GM18519 (cell line): Measurements from ENCODE around the gene COG5.
"Not testable (repeated sequence)": the region's sequence is repeated elsewhere in the genome, so short reads cannot be mapped to it uniquely, and the experiment has no call there.

ENCODE experiments used
- ATAC-seq: cut with Tn5 transposase; IDR thresholded peaks from one replicate; pipeline ENCODE4 v1.9.1; 2021; ENCODE audit warnings: mild to moderate bottlenecking, moderate library complexity; ENCODE audit not compliant: unreplicated experiment, low FRiP score

COG5 gene

DNA sequence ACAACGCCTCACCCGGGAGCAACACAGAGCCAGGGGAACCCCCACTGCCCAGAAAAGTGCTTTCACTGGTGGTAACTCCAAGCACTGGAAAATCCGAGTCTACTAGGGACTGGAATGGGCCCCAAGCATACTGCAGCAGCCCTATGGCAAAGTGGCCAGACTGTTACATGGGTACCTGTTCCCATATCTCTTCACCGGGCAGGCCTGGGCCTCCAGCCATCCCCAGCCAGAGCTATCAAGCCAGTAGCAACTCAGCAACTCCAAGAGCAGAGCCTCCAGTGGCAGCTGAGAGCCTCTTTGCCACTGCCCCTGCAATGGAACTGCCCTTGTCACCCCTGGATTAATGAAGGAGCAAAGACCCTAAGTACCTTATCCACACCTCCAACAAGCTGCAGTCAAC lies 321.5 kb downstream of the COG5 start:
- no peak for ATAC-seq

DNA sequence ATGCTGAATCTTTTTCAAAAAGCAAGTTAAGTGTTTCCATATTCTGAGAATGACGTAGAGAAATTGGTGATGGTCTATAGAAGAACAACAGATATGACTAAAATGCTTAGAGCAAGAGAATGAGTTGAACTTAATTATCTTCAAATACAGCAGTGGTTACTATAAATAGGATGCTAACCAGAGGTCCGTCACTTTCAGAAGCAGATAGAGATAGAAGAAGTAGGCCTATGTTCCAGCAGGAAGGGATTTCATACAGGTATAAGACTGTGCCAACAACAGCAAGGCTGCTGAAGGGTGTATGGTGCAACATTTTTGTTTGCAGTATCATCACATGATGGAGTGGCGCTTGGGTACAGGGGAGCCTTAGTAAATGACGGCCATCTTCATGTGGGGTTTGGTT lies 326.3 kb downstream of the COG5 start:
- ATAC-seq = no peak

DNA sequence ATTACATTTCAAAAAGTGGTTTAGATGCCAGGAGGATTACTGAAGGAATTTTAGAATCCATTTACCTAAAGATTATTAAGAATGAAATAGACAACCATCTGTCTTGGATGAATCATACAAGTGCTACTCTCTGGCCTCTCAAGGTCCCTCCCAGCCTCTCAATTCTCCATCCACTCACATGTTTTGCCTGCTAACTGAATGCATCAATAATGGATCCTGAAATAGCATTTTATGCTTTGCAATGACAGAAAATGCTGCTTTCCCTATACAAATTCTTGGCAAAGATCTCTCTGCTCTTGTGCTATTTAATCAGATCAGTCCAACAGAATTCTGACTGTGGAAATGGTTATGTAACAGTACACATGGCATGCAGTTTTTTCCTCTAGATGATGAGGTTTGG lies 326.9 kb downstream of the COG5 start:
- no peak for ATAC-seq

DNA sequence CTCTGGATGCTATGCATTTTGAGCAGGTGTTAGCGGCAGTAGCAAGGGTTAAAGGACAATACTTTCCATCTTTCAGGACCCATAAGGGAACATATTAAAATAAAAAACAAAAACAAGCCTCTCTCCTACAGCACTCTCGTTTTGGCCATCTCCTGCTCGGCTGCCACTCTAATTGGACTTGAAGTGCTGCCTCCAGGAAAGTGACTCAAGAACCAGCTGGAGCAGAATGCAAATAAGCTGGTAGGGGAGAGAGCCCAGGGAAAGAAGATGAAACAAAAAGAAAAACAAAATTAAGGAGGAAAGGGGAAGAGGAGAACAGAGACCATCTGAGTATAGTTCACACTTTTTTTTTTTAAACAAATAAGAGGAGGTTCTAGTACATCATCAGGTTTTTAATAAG lies 329.3 kb downstream of the COG5 start:
- ATAC-seq = no peak

DNA sequence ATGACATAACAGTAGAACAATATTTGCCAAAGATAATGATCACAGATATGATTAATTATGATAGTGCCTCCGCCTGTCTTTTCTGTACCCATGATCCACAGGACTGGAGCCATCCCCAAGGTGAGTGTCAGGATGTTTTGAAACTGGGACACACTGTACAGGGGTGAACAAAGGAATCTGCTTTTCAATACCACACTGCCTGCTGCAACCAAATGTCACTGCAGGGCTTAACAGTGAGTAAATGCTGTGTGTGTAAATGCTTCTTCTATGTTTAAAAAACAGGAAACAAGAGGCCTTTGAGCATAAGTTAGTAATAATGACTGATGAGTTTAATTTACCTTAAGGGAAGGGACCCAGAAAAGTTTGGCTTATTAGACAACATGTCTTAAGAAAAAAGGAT lies 329.7 kb downstream of the COG5 start:
- ATAC-seq = no peak

DNA sequence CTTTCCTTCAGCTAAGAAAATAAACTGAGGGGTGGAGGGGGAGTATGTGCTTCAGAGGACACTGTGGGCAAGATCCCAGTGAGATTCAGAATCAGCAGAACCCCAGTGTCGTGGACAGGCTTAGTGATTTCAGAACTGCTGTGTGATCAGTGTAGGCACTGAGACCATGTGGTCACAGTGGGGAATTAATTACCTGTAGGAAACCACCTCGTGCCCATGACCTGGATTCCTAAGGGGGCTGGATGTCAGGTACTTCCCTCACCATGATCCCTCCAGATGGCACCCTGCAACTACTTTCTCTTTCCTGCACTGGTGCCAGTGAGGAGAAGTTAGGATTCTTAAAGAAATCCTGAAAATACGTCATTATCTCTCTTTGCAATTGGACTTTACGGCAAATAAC lies 330.5 kb downstream of the COG5 start:
- no peak for ATAC-seq

DNA sequence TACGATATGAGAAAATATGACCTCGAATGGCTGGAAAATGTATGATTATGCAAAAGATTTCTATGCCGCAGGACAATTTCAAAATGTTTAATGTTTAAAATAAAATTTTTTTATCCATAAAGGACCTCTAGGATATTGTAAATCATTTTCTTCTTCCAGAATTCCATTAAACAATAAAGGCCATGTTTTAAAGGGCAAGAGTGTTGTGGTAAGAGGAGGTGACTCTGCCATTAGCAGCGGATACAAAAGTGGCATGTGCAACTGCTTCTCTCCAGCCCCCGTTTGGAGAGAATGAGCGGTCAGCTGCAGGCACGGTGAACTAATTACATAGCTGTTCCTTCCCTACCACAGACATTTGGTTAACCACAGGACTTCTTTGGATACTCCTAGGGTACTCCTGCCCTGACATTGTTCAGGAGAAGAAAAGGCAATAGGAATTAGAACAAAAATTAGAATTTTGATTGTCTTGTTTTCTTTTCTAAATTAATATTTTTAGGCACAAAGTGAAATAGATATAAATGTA lies 331.1 kb downstream of the COG5 start:
- ATAC-seq = no peak

DNA sequence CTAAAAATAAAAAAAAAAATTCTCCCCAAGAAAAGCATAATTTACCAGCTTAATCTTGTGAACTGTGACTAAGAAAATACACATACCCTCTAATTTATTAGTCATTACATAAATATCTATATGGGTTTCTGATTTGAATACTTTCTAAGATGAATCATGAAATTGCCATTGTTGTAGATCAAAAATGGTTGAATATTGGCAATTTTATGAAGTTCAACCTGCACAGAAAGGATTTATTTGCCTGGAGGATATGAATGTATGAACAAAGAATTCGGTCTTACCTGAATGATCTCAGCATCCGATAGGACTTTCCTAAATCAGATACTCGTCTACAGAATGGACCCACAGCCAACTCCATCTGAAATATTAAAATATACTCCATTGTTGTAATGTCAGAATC lies 333.4 kb downstream of the COG5 start:
- no peak for ATAC-seq

DNA sequence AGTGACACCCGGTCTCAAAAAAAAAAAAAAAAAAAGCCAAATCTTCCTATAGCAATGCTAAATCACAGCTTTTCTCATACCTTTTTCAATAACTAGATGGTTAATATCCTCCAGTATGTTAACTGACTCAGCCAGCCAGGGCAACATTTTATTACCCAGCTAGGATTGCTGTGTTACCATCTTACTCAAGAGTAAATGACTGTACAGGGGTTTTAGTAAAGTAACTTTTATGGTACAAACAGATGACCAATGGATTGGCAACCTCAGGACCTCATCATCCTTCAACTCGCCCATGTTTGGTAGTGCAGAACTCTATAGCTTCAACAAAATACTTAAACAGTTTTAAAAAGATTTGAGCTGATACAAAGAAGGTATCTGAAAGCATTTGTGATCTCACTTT lies 335.4 kb downstream of the COG5 start:
- ATAC-seq = no peak

DNA sequence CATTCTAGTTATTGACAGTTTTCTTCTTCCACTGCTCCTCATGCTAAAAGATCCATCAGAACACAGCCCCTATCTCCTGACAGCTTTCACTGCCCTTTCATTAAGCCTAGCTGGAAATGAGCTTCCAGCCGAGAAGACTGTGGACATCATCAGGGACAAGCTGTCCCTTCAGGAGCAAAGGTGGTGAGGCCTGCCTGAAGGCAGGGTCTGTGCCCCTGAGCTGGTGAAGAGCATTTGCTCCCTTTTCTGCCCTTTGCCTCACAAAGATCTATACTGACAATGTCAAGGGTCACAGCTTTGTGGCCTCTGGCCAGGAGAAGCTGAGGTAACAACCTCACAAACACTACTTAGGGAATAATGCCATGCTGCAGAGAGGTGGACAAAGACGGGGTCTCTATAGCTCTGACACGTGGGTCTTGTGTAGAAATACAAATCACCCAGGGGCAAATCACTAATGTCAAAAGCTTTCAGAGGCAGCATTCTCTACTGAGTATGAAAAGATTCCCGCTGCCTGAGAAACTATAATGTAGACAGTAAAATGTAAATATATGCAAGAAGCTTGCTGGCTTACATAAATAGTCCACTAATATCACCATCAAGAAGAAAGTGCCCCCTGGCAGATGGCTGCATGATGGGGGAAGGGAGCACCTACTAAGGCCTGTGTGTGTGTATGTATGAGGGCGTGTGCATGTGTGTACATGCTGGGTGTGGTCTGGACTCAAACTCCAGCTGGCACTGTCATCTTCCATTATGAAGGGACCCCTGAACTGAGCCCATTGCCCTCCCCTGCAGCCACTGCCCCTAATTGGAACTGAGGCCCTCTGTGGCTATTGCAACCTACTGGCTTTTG lies 339.1 kb downstream of the COG5 start:
- ATAC-seq = no peak

DNA sequence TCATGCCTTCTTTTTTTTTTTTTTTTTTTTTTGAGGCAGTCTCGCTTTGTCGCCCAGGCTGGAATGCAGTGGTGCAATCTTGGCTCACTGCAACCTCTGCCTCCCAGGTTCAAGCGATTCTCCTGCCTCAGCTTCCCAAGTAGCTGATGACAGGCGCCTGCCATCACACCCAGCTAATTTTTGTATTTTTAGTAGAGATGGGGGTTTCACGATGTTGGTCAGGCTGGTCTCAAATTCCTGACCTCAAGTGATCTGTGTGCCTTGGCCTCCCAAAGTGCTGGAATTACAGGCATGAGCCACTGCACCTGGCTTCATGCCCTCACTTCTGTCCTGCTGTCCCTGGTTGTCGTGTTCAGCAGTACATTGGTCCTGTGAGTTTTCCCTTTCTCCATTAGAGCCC lies 342.9 kb downstream of the COG5 start:
- ATAC-seq = not testable (repeated sequence)

DNA sequence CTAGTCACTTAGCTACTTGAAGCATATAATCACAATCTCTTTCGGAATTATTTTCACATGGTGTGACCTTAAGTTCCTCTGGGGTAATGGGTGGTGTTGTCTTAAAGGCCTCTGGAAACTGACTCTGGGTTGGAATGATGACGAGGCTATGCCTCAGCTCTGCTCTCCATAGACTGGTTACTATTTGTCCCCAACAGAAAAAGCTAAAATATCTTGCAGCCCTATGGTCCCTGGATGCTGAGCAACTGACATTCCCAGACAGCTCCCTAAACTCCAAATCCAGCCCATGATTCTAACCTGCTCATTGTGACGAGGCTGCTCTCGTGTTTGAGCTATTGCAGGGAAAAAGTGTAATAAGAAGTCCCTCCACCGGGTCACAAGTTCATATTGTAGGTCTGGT lies 343.4 kb downstream of the COG5 start:
- no peak for ATAC-seq

DNA sequence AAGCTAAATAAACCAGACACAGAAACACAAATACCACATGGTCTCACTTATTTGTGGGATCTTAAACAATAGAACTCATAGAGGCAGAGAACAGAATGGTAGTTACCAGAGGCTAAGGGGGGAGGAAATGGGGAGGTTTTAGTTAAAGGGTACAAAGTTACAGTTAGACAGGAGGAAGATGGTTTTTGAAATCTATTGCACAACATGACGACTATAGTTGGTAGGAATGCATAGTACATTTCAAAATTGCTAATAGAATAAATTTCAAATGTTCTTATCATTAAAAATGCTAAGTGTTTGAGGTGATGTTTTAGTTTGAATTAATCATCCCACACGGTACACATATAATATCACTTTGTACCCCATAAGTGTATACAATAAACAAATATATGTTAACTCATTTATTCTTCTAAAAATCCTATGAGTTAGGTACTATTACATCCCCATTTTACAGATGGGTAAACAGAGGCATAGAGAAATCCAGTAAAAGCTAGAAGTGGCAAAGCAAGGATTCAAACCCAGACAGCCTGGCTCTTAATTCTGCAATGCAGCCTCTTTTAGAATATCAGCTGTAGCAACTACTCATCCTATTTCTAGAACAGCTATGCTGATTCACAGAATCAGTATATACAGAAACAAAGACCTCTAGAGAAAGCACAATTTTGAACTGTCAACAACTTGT lies 344.0 kb downstream of the COG5 start:
- no peak for ATAC-seq

DNA sequence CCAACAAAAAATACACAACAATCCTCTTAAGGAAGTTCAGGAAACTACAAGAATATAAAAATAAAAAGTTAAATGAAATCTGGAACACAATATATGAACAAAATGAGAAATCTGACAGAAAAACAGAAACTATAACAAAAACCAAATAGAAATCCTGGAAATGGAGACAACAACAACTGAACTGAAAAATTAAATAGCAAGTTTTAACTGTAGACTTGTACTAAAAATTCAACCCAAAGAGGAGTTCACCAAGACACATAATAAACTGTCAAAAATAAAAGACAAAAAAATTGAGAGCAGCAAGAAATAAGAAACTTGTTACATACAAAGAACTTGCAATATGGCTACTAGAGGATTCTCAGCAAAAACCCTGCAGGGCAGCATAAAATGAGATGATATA lies 349.8 kb downstream of the COG5 start:
- ATAC-seq = no peak

DNA sequence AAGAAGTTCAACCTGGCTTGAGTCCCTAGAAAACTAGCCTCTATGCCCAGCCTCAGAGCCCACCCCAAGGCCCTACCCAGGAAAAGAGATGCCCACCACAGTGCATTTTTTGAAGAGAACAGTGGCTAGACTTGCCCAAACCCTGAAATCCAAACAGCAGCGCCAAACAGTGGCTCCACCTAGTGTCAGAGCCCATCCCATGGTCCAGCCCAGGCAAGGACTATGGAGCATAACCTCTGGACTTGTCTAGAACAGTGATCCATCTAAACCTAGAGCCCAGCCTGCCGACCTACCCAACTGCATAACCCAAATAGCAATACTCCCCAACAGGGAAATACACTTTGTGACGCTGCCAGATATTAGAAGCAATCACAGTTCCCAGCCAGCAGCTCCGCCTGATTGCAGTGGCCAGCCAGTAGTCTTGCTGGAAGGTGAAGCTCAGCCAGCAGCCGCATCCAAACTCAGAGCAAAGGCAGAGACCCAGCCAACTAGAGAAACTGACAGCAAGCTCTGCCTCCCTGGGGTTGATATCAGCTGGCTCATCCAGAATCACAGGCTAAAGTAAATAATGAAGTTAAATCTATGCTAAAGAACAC lies 350.4 kb downstream of the COG5 start:
- no peak for ATAC-seq

DNA sequence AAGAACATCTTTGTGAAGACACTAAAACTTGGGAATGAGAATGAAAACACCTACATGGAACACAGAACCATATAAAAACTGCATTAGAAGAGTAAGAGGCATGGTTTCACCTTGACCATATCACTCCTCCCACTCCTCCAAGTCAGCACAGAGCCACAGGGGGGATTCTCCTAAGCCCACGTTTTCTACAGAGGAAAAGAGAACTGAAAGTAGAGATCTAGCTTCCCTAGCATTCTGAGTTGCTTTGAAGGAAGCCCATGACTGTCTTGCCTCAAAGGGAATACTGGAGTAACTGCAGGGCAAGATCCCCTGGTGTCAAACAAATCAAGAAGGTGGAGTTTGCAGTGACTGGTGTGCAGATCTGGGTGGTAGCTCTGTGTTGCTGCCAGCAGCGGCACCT lies 351.0 kb downstream of the COG5 start:
- ATAC-seq = no peak

DNA sequence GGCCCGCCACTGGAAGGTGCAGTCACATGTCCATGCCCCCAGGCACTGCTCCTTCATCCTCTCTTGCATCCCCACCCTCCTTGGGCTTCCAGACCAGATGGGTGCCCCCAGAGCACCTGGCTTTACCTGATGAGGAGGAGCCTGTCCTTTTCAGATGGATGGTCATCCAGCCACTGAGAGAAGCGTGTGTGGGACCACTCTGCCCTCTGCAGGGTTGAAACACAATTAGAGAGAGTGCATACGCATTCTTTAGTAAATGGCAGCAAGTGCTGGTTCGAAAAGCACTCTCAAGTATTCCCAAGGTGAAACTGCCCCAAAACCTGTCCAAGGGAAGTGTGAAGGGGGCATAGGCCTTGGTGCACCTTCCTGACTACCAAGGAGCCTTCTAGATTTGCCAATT lies 353.3 kb downstream of the COG5 start:
- ATAC-seq = no peak

DNA sequence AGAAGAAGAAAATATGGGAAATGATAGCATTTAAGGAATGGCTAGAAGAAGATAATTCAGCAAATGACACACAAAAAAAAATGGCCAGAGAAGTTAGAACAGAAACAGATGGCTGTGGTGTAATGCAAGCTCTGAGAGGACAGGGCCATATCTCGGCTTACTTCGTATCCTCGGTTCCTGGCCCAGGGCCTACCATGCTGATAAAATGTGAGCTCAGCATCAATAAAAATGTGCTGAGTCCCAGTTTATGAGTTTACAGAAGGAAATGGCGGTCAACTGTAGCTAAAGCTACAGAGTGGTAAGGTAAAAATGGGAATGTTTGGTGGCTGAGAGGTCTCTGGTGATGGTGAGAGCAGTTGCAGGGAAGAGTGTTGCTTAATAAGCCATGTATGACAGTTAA lies 354.2 kb downstream of the COG5 start:
- no peak for ATAC-seq

DNA sequence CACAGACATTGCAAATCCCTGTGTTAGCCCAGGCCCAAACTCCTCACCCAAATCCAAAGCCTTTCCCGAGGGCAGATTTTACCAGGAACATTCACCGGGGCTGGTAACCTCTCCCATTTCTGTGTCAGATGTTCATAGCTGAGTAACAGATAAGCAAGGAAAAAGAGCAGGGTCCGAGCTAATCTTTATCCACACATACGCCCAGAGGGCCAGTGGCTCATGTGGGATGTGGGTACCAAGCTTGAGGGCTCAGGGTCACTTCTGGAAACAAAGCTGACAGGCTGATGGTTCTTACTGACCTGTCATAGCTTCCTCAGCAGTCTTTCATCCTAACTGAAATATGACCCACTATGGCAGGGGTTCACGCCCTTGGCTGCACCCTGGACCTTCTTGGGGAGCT lies 355.2 kb downstream of the COG5 start:
- no peak for ATAC-seq

DNA sequence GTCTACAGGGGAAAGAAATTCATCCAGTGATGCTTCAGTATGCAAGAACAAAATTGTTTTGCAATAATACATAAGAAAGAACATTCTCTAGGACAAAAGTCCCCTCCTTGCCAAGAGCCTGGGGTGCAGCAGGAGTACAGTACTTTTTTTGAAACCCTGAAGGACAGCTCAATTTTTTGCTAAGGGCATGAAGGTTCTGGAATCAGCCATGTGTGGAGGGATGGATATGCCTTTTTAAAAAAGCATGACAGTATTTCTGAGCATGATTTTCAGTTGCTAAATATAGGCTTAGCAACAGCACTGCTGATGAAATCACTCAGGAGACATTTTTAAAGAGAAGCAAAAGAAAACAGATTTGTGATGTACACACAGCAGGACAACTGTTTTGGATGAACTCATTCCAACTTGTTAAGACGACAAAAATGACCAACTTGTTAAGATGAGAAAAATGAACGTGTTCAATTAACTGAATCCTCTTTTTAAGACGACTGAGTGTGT lies 355.6 kb downstream of the COG5 start:
- ATAC-seq = no peak

DNA sequence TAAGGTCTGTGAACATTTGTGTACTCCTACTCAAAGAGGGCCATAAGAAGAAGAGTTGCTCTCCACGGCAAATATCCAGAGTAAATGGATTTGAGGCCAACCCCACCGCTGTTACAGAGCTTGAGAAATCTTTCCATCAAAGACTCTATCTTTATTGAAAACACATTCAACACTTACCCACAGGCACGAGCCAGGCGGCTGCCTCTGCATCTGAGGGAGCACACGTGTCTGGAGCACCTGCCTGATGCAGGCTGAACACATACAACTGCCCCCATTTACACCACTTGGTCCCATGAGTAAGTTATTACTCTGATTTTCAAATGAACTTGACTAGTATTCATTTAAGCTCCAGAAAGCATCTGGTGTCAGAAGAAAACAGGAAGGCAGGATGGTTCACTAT lies 356.3 kb downstream of the COG5 start:
- ATAC-seq = no peak
